Fibroblast of lung (primary cell): ENCODE measurements around the gene AKT1S1.

Experiments
- CTCF ChIP-seq, 2 donors: IDR thresholded peaks in 1 of 2; conservative IDR thresholded peaks in 1 of 2; 1 replicate in 1 of 2; 2 replicates in 1 of 2; pipeline ENCODE4 v1.5.1; 2011 to 2012; ENCODE audit warnings: low read length in 2 of 2, control low read depth in 1 of 2, inconsistent platforms in 1 of 2, low read depth in 1 of 2, mild to moderate bottlenecking in 1 of 2
- EZH2 ChIP-seq: IDR thresholded peaks from 2 replicates; pipeline ENCODE4 v1.5.1; 2012; ENCODE audit warnings: low read length, control low read depth, mild to moderate bottlenecking; ENCODE audit errors: missing control alignments

GRCh38 chr19:49911381-49912145 lies 34.4 kb upstream of the AKT1S1 start:
- no peak for TF ChIP-seq CTCF (conservative IDR thresholded peaks at IDR 0.05 in 1 of 2, IDR thresholded peaks at IDR 0.05 in 1 of 2; ENCODE audit: low read depth in 1 of 2, low read length in 2 of 2)
- no peak for TF ChIP-seq EZH2
